Upper lobe of left lung (tissue), 4 donors: Measurements from ENCODE around the gene PRKCQ.

Experiments used
- CTCF ChIP-seq, 6 experiments: fragments of 450-650 bp in 4 of 6; fragments of 200-600 bp in 2 of 6; sonication (generic) in 2 of 6; IDR thresholded peaks; one replicate each; pipeline ENCODE4 v1.5.1; 2016 to 2019; ENCODE audit warnings: antibody characterized with exemption in 6 of 6
- POLR2A ChIP-seq, 4 donors: fragments of 450-650 bp; IDR thresholded peaks; one replicate each; pipeline ENCODE4 v1.5.1; 2016 to 2017; ENCODE audit warnings: antibody characterized with exemption in 4 of 4, mild to moderate bottlenecking in 2 of 4
- POLR2AphosphoS5 ChIP-seq, 2 donors: sonication (generic); formaldehyde crosslinking; IDR thresholded peaks; one replicate each; pipeline ENCODE4 v1.5.1; 2017; ENCODE audit warnings: antibody characterized with exemption in 2 of 2

- TF ChIP-seq CTCF (IDR thresholded peaks at IDR 0.05): no peak
- TF ChIP-seq POLR2A (IDR thresholded peaks at IDR 0.05): no peak
- no peak for TF ChIP-seq POLR2AphosphoS5 (IDR thresholded peaks at IDR 0.05)
Measured at GRCh38 chr10:6574664-6575176, 5.4 kb downstream of the PRKCQ start.
